IMR-90 (cell line): ENCODE data around the gene VCL. TPM values are rescaled to one million over a fixed set of nuclear protein-coding genes. Genes with fewer than 3 reads are reported as not detected.
A peak's percentile ranks its signal among the peaks of the same experiment; 100 is the strongest.

ENCODE experiments used
- ATAC-seq: fragments of 200-7000 bp; cut with Tn5 transposase; 2 replicates; pipeline ENCODE4 v1.9.1; 2020; ENCODE audit warnings: low read depth, mild to moderate bottlenecking, moderate library complexity
- BruUV-seq: library from RNA; stranded (reverse); fragments of 400-500 nt; replicated peaks from 2 replicates; lab custom pipeline; 2021; lab: Mats Ljungman, UMichigan
- CTCF ChIA-PET: fragments of 300-600 bp; formaldehyde crosslinking; extraction: SDS; loops from one replicate; lab custom pipeline; 2021; ENCODE audit warnings: antibody characterized with exemption; lab: Yijun Ruan, JAX
- POLR2A ChIA-PET: fragments of 300-600 bp; sonication (Branson Sonifier 250); formaldehyde crosslinking; loops from one replicate; lab custom pipeline; 2022; ENCODE audit warnings: antibody characterized with exemption; ENCODE audit not compliant: unreplicated experiment; lab: Charles Lee
- DNase-seq: peaks from one replicate; pipeline ENCODE4 v3.0.0; 2013
- H2AFZ ChIP-seq: replicated peaks from 2 replicates; pipeline ENCODE3; 2013; ENCODE audit warnings: low read length, mild to moderate bottlenecking; ENCODE audit not compliant: poor library complexity
- H2AK5ac ChIP-seq: 2 replicates; pipeline ENCODE4 v1.6.1; 2013; ENCODE audit warnings: low read depth, low read length, inconsistent platforms
- H2AK9ac ChIP-seq: replicated peaks from 2 replicates; pipeline ENCODE3; 2013; ENCODE audit warnings: mild to moderate bottlenecking, low read depth, low read length, moderate library complexity; ENCODE audit not compliant: poor library complexity
- H2BK120ac ChIP-seq: 2 replicates; pipeline ENCODE4 v1.6.1; 2013; ENCODE audit warnings: low read depth, low read length, inconsistent platforms
- H2BK15ac ChIP-seq: 3 replicates; pipeline ENCODE4 v1.6.1; 2013; ENCODE audit warnings: low read depth, low read length, inconsistent platforms
- H2BK20ac ChIP-seq: 2 replicates; pipeline ENCODE4 v1.6.1; 2013; ENCODE audit warnings: low read depth, mild to moderate bottlenecking, inconsistent platforms, low read length, moderate library complexity
- H2BK5ac ChIP-seq: 2 replicates; pipeline ENCODE4 v1.6.1; 2013; ENCODE audit warnings: mild to moderate bottlenecking, low read depth, low read length, inconsistent platforms; ENCODE audit not compliant: poor library complexity, severe bottlenecking
- H3K14ac ChIP-seq: replicated peaks from 2 replicates; pipeline ENCODE4 v1.6.1; 2013; ENCODE audit warnings: low read depth, low read length, inconsistent platforms
- H3K18ac ChIP-seq: 2 replicates; pipeline ENCODE4 v1.6.1; 2013; ENCODE audit warnings: low read depth, low read length, control low read depth
- H3K23ac ChIP-seq: 2 replicates; pipeline ENCODE4 v1.6.1; 2013; ENCODE audit warnings: low read depth, low read length, inconsistent platforms
- H3K27ac ChIP-seq: 2 replicates; pipeline ENCODE4 v1.5.1; 2013; ENCODE audit warnings: mild to moderate bottlenecking, control low read depth, low read length; ENCODE audit not compliant: insufficient read depth
- H3K27me3 ChIP-seq: 2 replicates; pipeline ENCODE4 v1.6.1; 2013; ENCODE audit warnings: low read length; ENCODE audit not compliant: control insufficient read depth, insufficient read depth
- H3K36me3 ChIP-seq: 2 replicates; pipeline ENCODE4 v1.6.1; 2013; ENCODE audit warnings: low read length, mixed read lengths; ENCODE audit not compliant: control insufficient read depth, insufficient read depth
- H3K4ac ChIP-seq: 2 replicates; pipeline ENCODE4 v1.6.1; 2013; ENCODE audit warnings: low read depth, low read length, inconsistent platforms
- H3K4me1 ChIP-seq: 2 replicates; pipeline ENCODE4 v1.6.1; 2013; ENCODE audit warnings: low read length, mixed read lengths; ENCODE audit not compliant: control insufficient read depth, insufficient read depth
- H3K4me2 ChIP-seq: 2 replicates; pipeline ENCODE4 v1.6.1; 2013; ENCODE audit warnings: low read depth, mild to moderate bottlenecking, control low read depth, low read length, moderate library complexity
- H3K4me3 ChIP-seq: 2 replicates; pipeline ENCODE4 v1.5.1; 2013; ENCODE audit warnings: low read depth, mild to moderate bottlenecking, control low read depth, low read length, moderate library complexity; ENCODE audit not compliant: insufficient read depth
- H3K56ac ChIP-seq: 2 replicates; pipeline ENCODE4 v1.6.1; 2013; ENCODE audit warnings: low read length, inconsistent platforms; ENCODE audit not compliant: insufficient read depth; ENCODE audit errors: extremely low read depth
- H3K79me1 ChIP-seq, 2 experiments: 2 replicates each; pipeline ENCODE4 v1.6.1; 2013; ENCODE audit warnings: low read length in 2 of 2, inconsistent platforms in 1 of 2, low read depth in 1 of 2
- H3K9ac ChIP-seq: 2 replicates; pipeline ENCODE4 v1.6.1; 2013; ENCODE audit warnings: low read depth, low read length, control low read depth
- H3K9me1 ChIP-seq: 2 replicates; pipeline ENCODE4 v1.6.1; 2013; ENCODE audit warnings: low read length, inconsistent platforms; ENCODE audit not compliant: insufficient read depth
- H3K9me3 ChIP-seq: 2 replicates; pipeline ENCODE4 v1.6.1; 2013; ENCODE audit warnings: low read length; ENCODE audit not compliant: control insufficient read depth, insufficient read depth
- H4K20me1 ChIP-seq: 2 replicates; pipeline ENCODE4 v1.6.1; 2013; ENCODE audit warnings: low read length, inconsistent platforms; ENCODE audit not compliant: insufficient read depth
- H4K5ac ChIP-seq: 2 replicates; pipeline ENCODE4 v1.6.1; 2013; ENCODE audit warnings: mild to moderate bottlenecking, low read depth, low read length, control low read depth
- H4K8ac ChIP-seq, 2 experiments: 2 replicates each; pipeline ENCODE4 v1.6.1; 2013; ENCODE audit warnings: low read depth in 2 of 2, low read length in 2 of 2, control low read depth in 1 of 2, inconsistent platforms in 1 of 2
- H4K91ac ChIP-seq: 2 replicates; pipeline ENCODE4 v1.6.1; 2013; ENCODE audit warnings: low read depth, low read length, inconsistent platforms; ENCODE audit not compliant: insufficient read depth
- FOS ChIP-seq: fragments of 150-350 bp; IDR thresholded peaks from 2 replicates; pipeline ENCODE4 v1.6.1; 2016; ENCODE audit warnings: low read depth, low read length
- MAFK ChIP-seq: IDR thresholded peaks from 2 replicates; pipeline ENCODE4 v1.6.1; 2012; ENCODE audit warnings: low read depth, low read length, improper control_type of control experiment
- MAZ ChIP-seq: IDR thresholded peaks from 2 replicates; pipeline ENCODE4 v1.6.1; 2012; ENCODE audit warnings: low read depth, mild to moderate bottlenecking, low read length, improper control_type of control experiment, moderate library complexity, borderline replicate concordance
- POLR2A ChIP-seq: IDR thresholded peaks from 2 replicates; pipeline ENCODE4 v1.6.1; 2012; ENCODE audit warnings: mild to moderate bottlenecking, low read depth, low read length
- RFX5 ChIP-seq: IDR thresholded peaks from 2 replicates; pipeline ENCODE4 v1.8.0; 2012; ENCODE audit warnings: low read depth, mild to moderate bottlenecking, low read length, moderate library complexity
- WGBS, 2 experiments: methylation state at CpG; one replicate each; pipeline versions ENCODE4 v1.1.5 to v1.1.7; 2013; ENCODE audit warnings: missing lambda C conversion rate in 2 of 2; ENCODE audit not compliant: insufficient read length in 1 of 2; ENCODE audit errors: extremely low coverage in 2 of 2; 5-methylcytosine and 5-hydroxymethylcytosine counted together
- dilution Hi-C: fragments of 300-500 bp; cut with HindIII; formaldehyde crosslinking; loops from one replicate; pipeline ENCODE4 v1.14.3; 2018; ENCODE audit warnings: low sequenced_read_pairs; ENCODE audit not compliant: unreplicated experiment
- in situ Hi-C: fragments of 300-500 bp; cut with MboI; formaldehyde crosslinking; loops from 3 replicates; pipeline ENCODE4 v1.14.3; 2019; ENCODE audit warnings: low sequenced_read_pairs, inconsistent platforms, mixed read lengths
- intact Hi-C: fragments of 100-400 bp; cut with micrococcal nuclease; formaldehyde crosslinking; loops from 2 replicates; pipeline ENCODE4 v1.10.0; 2022
- polyA plus RNA-seq, 3 experiments: library from polyadenylated mRNA; depleted of rRNA; stranded (reverse); fragments of >200 nt; gene quantifications; 2 replicates each; pipeline ENCODE4 v1.2.3, GENCODE V29; 2012; ENCODE audit warnings: low replicate concordance in 1 of 3
- total RNA-seq: library from RNA; depleted of rRNA; stranded (reverse); fragments of >200 nt; gene quantifications from 2 replicates; pipeline ENCODE4 v1.2.3, GENCODE V29; 2012
- TF ChIP-seq, protein P1 (sequence below): fragments of 150-350 bp; IDR thresholded peaks from 2 replicates; pipeline ENCODE4 v1.6.1; 2016; ENCODE audit warnings: low read depth, mild to moderate bottlenecking, low read length, moderate library complexity, borderline replicate concordance
- TF ChIP-seq, protein P2 (sequence below): conservative IDR thresholded peaks from 2 replicates; pipeline ENCODE4 v1.5.1; 2012; ENCODE audit warnings: mild to moderate bottlenecking, low read depth, low read length, improper control_type of control experiment
- TF ChIP-seq, protein P3 (sequence below): fragments of 150-350 bp; IDR thresholded peaks from 2 replicates; pipeline ENCODE4 v1.6.1; 2017; ENCODE audit warnings: mild to moderate bottlenecking, antibody characterized with exemption, low read length, low read depth

VCL gene
- total and polyA plus RNA-seq, 2 of the 4 experiments (the other 2 are of a cell fraction) = 227 to 283 TPM

DNA sequence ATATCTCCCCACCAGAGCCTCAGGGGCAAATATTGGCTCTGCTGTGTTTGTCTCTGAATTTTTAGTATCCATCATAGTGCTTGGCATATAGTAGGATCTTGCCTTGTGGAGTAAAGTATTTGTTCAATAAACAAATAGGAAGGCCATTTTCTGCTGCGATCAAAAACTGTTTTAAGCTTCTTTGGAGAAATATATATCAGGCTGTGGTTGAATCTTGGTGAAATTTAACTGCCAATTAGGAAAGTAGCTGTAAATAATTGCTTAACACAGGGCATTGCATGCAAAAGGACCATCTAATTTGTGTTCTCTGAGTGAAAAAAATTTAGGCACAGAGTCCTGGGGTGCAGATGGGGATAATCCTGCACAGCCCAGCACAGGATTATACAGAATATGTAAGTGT lies 15.1 kb downstream of the VCL start:
- no peak overlapping the region for H4K8ac ChIP-seq
- peaks cover 6% of the 10 kb centered on the region for H3K9me1 ChIP-seq
- no peak overlapping the region for H3K4me3 ChIP-seq
- no peak overlapping the region; the same call in 1 of the 2 replicates for H3K23ac ChIP-seq
- H2BK15ac ChIP-seq = no peak overlapping the region
- TF ChIP-seq FOS (no peak), MAFK (no peak), RFX5 (no peak), MAZ (no peak), POLR2A (no peak)
- TF ChIP-seq, protein P1, sequence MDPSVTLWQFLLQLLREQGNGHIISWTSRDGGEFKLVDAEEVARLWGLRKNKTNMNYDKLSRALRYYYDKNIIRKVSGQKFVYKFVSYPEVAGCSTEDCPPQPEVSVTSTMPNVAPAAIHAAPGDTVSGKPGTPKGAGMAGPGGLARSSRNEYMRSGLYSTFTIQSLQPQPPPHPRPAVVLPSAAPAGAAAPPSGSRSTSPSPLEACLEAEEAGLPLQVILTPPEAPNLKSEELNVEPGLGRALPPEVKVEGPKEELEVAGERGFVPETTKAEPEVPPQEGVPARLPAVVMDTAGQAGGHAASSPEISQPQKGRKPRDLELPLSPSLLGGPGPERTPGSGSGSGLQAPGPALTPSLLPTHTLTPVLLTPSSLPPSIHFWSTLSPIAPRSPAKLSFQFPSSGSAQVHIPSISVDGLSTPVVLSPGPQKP = no peak
- TF ChIP-seq, protein P2, sequence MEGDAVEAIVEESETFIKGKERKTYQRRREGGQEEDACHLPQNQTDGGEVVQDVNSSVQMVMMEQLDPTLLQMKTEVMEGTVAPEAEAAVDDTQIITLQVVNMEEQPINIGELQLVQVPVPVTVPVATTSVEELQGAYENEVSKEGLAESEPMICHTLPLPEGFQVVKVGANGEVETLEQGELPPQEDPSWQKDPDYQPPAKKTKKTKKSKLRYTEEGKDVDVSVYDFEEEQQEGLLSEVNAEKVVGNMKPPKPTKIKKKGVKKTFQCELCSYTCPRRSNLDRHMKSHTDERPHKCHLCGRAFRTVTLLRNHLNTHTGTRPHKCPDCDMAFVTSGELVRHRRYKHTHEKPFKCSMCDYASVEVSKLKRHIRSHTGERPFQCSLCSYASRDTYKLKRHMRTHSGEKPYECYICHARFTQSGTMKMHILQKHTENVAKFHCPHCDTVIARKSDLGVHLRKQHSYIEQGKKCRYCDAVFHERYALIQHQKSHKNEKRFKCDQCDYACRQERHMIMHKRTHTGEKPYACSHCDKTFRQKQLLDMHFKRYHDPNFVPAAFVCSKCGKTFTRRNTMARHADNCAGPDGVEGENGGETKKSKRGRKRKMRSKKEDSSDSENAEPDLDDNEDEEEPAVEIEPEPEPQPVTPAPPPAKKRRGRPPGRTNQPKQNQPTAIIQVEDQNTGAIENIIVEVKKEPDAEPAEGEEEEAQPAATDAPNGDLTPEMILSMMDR = no peak
- TF ChIP-seq, protein P3, sequence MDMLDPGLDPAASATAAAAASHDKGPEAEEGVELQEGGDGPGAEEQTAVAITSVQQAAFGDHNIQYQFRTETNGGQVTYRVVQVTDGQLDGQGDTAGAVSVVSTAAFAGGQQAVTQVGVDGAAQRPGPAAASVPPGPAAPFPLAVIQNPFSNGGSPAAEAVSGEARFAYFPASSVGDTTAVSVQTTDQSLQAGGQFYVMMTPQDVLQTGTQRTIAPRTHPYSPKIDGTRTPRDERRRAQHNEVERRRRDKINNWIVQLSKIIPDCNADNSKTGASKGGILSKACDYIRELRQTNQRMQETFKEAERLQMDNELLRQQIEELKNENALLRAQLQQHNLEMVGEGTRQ = no peak
- H3K4me1 ChIP-seq = peaks cover 19% of the 10 kb centered on the region
- H3K9ac ChIP-seq = no peak overlapping the region
- peaks cover 89% of the 10 kb centered on the region for H4K20me1 ChIP-seq
- no peak overlapping the region for H2AFZ ChIP-seq
- ChIA-PET POLR2A (no interaction called here), CTCF (interaction anchor here (0.6 to 1.5 kb wide), 2 partner anchors 67 to 133 kb away, joined by 3 to 6 read pairs; no protein-coding TSS in a partner anchor)
- no peak overlapping the region for H2BK120ac ChIP-seq
- peak overlapping the region; percentile 55; the same call in 1 of the 2 replicates for H3K18ac ChIP-seq
- no peaks in the 10 kb centered on the region for H3K9me3 ChIP-seq
- no peak overlapping the region for H3K14ac ChIP-seq
- no peak overlapping the region for H2BK20ac ChIP-seq
- BruUV-seq = no TSS peak
- no peak overlapping the region for H3K4ac ChIP-seq
- intact Hi-C loops (no loop called here), dilution Hi-C loops (no loop called here), in situ Hi-C loops (no loop called here)
- H3K79me1 ChIP-seq = peaks cover 0 to 24% of the 10 kb centered on the region in 2 experiments; a peak in 2 of 4 replicates
- H3K4me2 ChIP-seq = peak overlapping the region; percentile 42; the same call in 1 of the 2 replicates
- H2AK9ac ChIP-seq = no peak overlapping the region
- peak overlapping the region; percentile 89 for H2BK5ac ChIP-seq
- DNase-seq = no peak
- 83% methylated on average over 1 of the region's 1 CpG; no CpG with 5 or more reads in 1 of the 2 experiments for WGBS, 2 experiments
- no peak overlapping the region for H4K91ac ChIP-seq
- no peaks in the 10 kb centered on the region for H3K27me3 ChIP-seq
- H3K56ac ChIP-seq = no peak overlapping the region
- H2AK5ac ChIP-seq = no peak overlapping the region
- no peak for ATAC-seq
- H3K36me3 ChIP-seq = peaks cover 15% of the 10 kb centered on the region
- H3K27ac ChIP-seq = no peak overlapping the region
- no peak overlapping the region for H4K5ac ChIP-seq
